ENCODE measurements around the gene ZNF648.
"Not testable (repeated sequence)": the region's sequence is repeated elsewhere in the genome, so short reads cannot be mapped to it uniquely, and the experiment has no call there.

The ZNF648 gene

GRCh38 chr1:182069028-182069466 is 7.5 kb upstream of the ZNF648 start:
- DNase-seq, result peak; percentile 46

GRCh38 chr1:182066934-182067333 is 5.4 kb upstream of the ZNF648 start:
- no peak for DNase-seq

- DNase-seq, result no peak
Measured at GRCh38 chr1:182065126-182065845, 3.8 kb upstream of the ZNF648 start.

GRCh38 chr1:182064611-182065010 is 3.1 kb upstream of the ZNF648 start:
- no peak for DNase-seq

- no peak for DNase-seq
Measured at GRCh38 chr1:182062223-182062622, 711 bp upstream of the ZNF648 start.

- DNase-seq, result no peak
Measured at GRCh38 chr1:182060877-182061276, 635 bp downstream of the ZNF648 start.

GRCh38 chr1:182059936-182060335 is 1.6 kb downstream of the ZNF648 start:
- DNase-seq, result no peak

- peak; percentile 15 for DNase-seq
Measured at GRCh38 chr1:182056601-182057366, 4.7 kb downstream of the ZNF648 start.

GRCh38 chr1:182054698-182055326 is 6.7 kb downstream of the ZNF648 start:
- peak; percentile 69 for DNase-seq

GRCh38 chr1:182052355-182052754 is 9.2 kb downstream of the ZNF648 start:
- DNase-seq, result no peak

GRCh38 chr1:182051938-182052337 is 9.6 kb downstream of the ZNF648 start:
- DNase-seq, result no peak

- DNase-seq, result no peak
Measured at GRCh38 chr1:182050481-182051448, 10.7 kb downstream of the ZNF648 start.

GRCh38 chr1:182048562-182048961 is 12.9 kb downstream of the ZNF648 start:
- DNase-seq, result no peak

- DNase-seq, result no peak
Measured at GRCh38 chr1:182046763-182047162, 14.7 kb downstream of the ZNF648 start.

GRCh38 chr1:182045481-182045880 is 16.0 kb downstream of the ZNF648 start:
- not testable (repeated sequence) for DNase-seq

- DNase-seq, result no peak
Measured at GRCh38 chr1:182041615-182042014, 19.9 kb downstream of the ZNF648 start.

- no peak for DNase-seq
Measured at GRCh38 chr1:182038220-182038619, 23.3 kb downstream of the ZNF648 start.

- DNase-seq, result peak; percentile 51
Measured at GRCh38 chr1:182035097-182035770, 26.3 kb downstream of the ZNF648 start.

- no peak for DNase-seq
Measured at GRCh38 chr1:182032251-182032650, 29.3 kb downstream of the ZNF648 start.

- peak; percentile 98 for DNase-seq
Measured at GRCh38 chr1:182029379-182030331, 31.9 kb downstream of the ZNF648 start.

GRCh38 chr1:182029002-182029378 is 32.5 kb downstream of the ZNF648 start:
- no peak for DNase-seq
